Ovary (tissue), 9 donors: ENCODE data around the gene CTDSPL. TPM values are rescaled to one million over a fixed set of nuclear protein-coding genes. Genes with fewer than 3 reads are reported as not detected.
"Not testable (repeated sequence)": the region's sequence is repeated elsewhere in the genome, so short reads cannot be mapped to it uniquely, and the experiment has no call there.

Experiments used
- DNase-seq, 5 donors: peaks; one replicate each; pipeline ENCODE4 v3.0.0-alpha.2; 2019 to 2020
- H3K27ac ChIP-seq, 2 donors: fragments of 200-600 bp; one replicate each; pipeline versions ENCODE4 v1.5.1 to v1.8.0; 2019 to 2022
- H3K27me3 ChIP-seq: fragments of 200-600 bp; one replicate; pipeline ENCODE4 v1.8.0; 2022
- H3K36me3 ChIP-seq: fragments of 200-600 bp; sonication (generic); one replicate; pipeline ENCODE4 v1.5.1; 2019
- H3K4me1 ChIP-seq: one replicate; pipeline ENCODE4 v1.8.1; 2013; ENCODE audit warnings: mild to moderate bottlenecking, moderate library complexity; ENCODE audit not compliant: insufficient read depth
- H3K4me3 ChIP-seq: fragments of 200-600 bp; sonication (generic); one replicate; pipeline ENCODE4 v1.5.1; 2017
- H3K9me3 ChIP-seq, 2 donors: fragments of 200-600 bp in 1 of 2; sonication (generic) in 1 of 2; one replicate each; pipeline versions ENCODE4 v1.5.1 to v1.8.1; 2013 to 2019; ENCODE audit warnings: mild to moderate bottlenecking in 1 of 2, moderate library complexity in 1 of 2
- CTCF ChIP-seq, 3 donors: fragments of 450-650 bp in 2 of 3; fragments of 200-600 bp in 1 of 3; IDR thresholded peaks; one replicate each; pipeline versions ENCODE4 v1.5.1 to v1.8.0; 2016 to 2022; ENCODE audit warnings: antibody characterized with exemption in 3 of 3, mild to moderate bottlenecking in 1 of 3
- EP300 ChIP-seq: sonication (generic); formaldehyde crosslinking; IDR thresholded peaks from one replicate; pipeline ENCODE4 v1.6.1; 2017; ENCODE audit warnings: antibody characterized with exemption
- POLR2A ChIP-seq: fragments of 450-650 bp; IDR thresholded peaks from one replicate; pipeline ENCODE4 v1.6.1; 2017; ENCODE audit warnings: antibody characterized with exemption, mild to moderate bottlenecking, moderate library complexity
- WGBS, 3 donors: extraction: QIAGEN DNeasy Blood & Tissue Kit in 1 of 3; methylation state at CpG; one replicate each; pipeline versions ENCODE4 v1.1.5 to v1.1.7; 2013 to 2017; 5-methylcytosine and 5-hydroxymethylcytosine counted together
- intact Hi-C, 4 donors: fragments of 100-400 bp; cut with DNase I; formaldehyde crosslinking; loops; one replicate each; pipeline versions ENCODE4 v1.11.0 to v1.15.1; 2022 to 2023
- polyA plus RNA-seq, 2 donors: library from polyadenylated mRNA; stranded (reverse); fragments of 200-250 nt in 1 of 2; fragments of 350-450 nt in 1 of 2; fragmentation: Illumina TruSeq in 1 of 2; extraction: RNeasy Lipid Tissue Mini Kit (QIAGEN cat#74804) in 1 of 2; gene quantifications; one replicate each; pipeline ENCODE4 v1.2.3, GENCODE V29; 2013 to 2014
- total RNA-seq, 7 donors: library from RNA; depleted of rRNA in 2 of 7; stranded (reverse); fragments of >200 nt in 2 of 7; fragmentation: NEBNext Ultra II Directional in 3 of 7; extraction: Animal tissue kit (Norgen Biotek cat#: 25700) in 3 of 7; gene quantifications; one replicate each; pipeline versions ENCODE4 v1.1.0 to v1.2.4, GENCODE V29; 2016 to 2023
- donor health status: DM: no; HTN: no; CAD: no; lungs with moderate emphysema.
- donor health status: DM: no; HTN: no; CAD: no.
- donor health status: Bipolar disorder and iron deficiency.
- donor health status: DM: yes; HTN: yes; CAD: no.
- donor health status: DM: no; HTN: no; CAD: no.
- donor health status: DM: yes; HTN: yes; CAD: no.

CTDSPL gene
- total and polyA plus RNA-seq, 9 donors: 14.8 to 41.1 (median 34.2) TPM

GRCh38 chr3:37986479-37987314 is 125.0 kb downstream of the CTDSPL start:
- WGBS, 3 donors: 70 to 85% (median 71%) methylated on average over 9 to 12 of the region's 12 CpGs
- DNase-seq: peak in 2 of 5 donors; percentile 9 to 10
- H3K27ac ChIP-seq: no peak overlapping the region
- H3K9me3 ChIP-seq: no peaks in the 10 kb centered on the region
- no peak overlapping the region for H3K4me3 ChIP-seq
- H3K36me3 ChIP-seq: no peaks in the 10 kb centered on the region
- TF ChIP-seq POLR2A (no peak), CTCF (IDR thresholded peaks at IDR 0.05) (no peak), EP300 (no peak)
- H3K27me3 ChIP-seq: no peaks in the 10 kb centered on the region
- intact Hi-C loops: no loop called here
- no peaks in the 10 kb centered on the region for H3K4me1 ChIP-seq

DNA sequence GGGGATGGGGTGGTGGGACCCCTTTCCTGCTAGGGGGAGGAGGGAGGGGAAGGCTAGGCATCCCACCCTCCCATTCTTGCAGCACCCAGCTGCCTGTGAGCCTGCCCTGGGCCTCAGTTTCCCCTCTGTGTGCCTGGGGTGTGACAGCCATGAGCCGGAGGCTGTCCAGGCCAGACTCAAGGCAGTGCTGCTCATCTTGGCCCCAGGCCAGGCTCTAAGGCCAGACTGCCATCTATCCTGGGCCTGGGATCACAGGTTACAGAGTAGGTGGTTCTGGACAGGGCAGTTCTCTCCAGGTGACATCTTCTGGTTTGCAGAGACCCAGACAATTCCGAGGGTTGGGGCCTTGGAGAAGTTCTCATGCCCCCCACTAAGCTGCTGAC is 125.6 kb downstream of the CTDSPL start:
- intact Hi-C loops: no loop called here
- Histone ChIP-seq H3K27me3 (no peaks in the 10 kb centered on the region), H3K9me3 (no peaks in the 10 kb centered on the region), H3K4me1 (no peaks in the 10 kb centered on the region), H3K27ac (no peak overlapping the region), H3K4me3 (no peak overlapping the region), H3K36me3 (no peaks in the 10 kb centered on the region)
- DNase-seq: peak in 1 of 5 donors; percentile 14
- 65 to 78% (median 74%) methylated on average over 2 of the region's 2 CpGs for WGBS, 3 donors
- TF ChIP-seq POLR2A (no peak), CTCF (IDR thresholded peaks at IDR 0.05) (no peak), EP300 (no peak)

GRCh38 chr3:37987751-37988179 is 126.1 kb downstream of the CTDSPL start:
- WGBS, 3 donors: 75 to 82% (median 75%) methylated on average over 7 of the region's 7 CpGs
- no peaks in the 10 kb centered on the region for H3K36me3 ChIP-seq
- no peaks in the 10 kb centered on the region for H3K9me3 ChIP-seq
- peak in 1 of 5 donors; percentile 4 for DNase-seq
- H3K4me3 ChIP-seq: no peak overlapping the region
- H3K4me1 ChIP-seq: no peaks in the 10 kb centered on the region
- H3K27ac ChIP-seq: no peak overlapping the region
- intact Hi-C loops: no loop called here
- H3K27me3 ChIP-seq: no peaks in the 10 kb centered on the region
- no peak for TF ChIP-seq POLR2A
- no peak for TF ChIP-seq EP300
- TF ChIP-seq CTCF (IDR thresholded peaks at IDR 0.05): no peak

- H3K4me1 ChIP-seq, H3K4me3 ChIP-seq, H3K27me3 ChIP-seq, H3K27ac ChIP-seq, H3K36me3 ChIP-seq, H3K9me3 ChIP-seq, intact Hi-C loops: not testable (repeated sequence)
- WGBS, 3 donors: 91 to 94% (median 93%) methylated on average over 10 of the region's 10 CpGs
- DNase-seq: peak in 1 of 5 donors; percentile 26
Measured at GRCh38 chr3:37988376-37988775, 126.7 kb downstream of the CTDSPL start.

DNA sequence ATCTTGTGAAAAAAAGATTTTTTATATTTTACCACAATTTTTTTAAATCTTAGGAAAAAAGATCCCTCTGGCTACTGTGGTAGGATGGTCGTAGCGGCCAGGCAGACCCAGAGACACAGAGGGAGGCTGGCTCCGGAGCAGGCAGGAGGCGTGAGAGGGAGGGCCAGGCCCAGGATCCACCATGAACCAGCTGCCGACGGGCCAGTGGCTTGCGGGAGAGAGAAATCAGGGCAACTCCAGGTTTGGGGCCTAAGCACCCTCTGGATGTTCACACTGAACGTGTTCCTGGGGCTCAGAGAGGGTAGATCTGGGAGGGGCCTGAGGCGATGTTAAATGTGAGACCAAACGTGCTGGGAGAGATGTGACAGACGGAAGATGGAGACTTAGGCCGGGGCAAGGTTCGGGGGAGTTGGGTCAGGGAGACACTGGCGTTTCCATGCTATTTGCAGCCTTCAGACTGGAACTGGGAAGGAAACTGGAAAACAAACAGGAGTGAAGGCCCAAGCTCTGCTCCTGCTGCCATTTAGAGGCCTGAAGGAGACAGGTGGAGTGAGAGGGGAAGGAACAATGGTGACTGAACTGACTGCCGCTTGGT is 127.3 kb downstream of the CTDSPL start:
- no peaks in the 10 kb centered on the region for H3K27me3 ChIP-seq
- H3K27ac ChIP-seq: no peak overlapping the region
- peak in 1 of 5 donors; percentile 28 for DNase-seq
- WGBS, 3 donors: 77 to 82% (median 81%) methylated on average over 15 of the region's 15 CpGs
- intact Hi-C loops: no loop called here
- no peaks in the 10 kb centered on the region for H3K36me3 ChIP-seq
- H3K4me1 ChIP-seq: peaks cover 2% of the 10 kb centered on the region
- H3K4me3 ChIP-seq: no peak overlapping the region
- TF ChIP-seq CTCF (IDR thresholded peaks at IDR 0.05) (no peak), POLR2A (no peak), EP300 (no peak)
- no peaks in the 10 kb centered on the region for H3K9me3 ChIP-seq
